ENCODE results near the gene DNAJC18.
"Not testable (repeated sequence)": the region's sequence is repeated elsewhere in the genome, so short reads cannot be mapped to it uniquely, and the experiment has no call there.

The DNAJC18 gene

DNA sequence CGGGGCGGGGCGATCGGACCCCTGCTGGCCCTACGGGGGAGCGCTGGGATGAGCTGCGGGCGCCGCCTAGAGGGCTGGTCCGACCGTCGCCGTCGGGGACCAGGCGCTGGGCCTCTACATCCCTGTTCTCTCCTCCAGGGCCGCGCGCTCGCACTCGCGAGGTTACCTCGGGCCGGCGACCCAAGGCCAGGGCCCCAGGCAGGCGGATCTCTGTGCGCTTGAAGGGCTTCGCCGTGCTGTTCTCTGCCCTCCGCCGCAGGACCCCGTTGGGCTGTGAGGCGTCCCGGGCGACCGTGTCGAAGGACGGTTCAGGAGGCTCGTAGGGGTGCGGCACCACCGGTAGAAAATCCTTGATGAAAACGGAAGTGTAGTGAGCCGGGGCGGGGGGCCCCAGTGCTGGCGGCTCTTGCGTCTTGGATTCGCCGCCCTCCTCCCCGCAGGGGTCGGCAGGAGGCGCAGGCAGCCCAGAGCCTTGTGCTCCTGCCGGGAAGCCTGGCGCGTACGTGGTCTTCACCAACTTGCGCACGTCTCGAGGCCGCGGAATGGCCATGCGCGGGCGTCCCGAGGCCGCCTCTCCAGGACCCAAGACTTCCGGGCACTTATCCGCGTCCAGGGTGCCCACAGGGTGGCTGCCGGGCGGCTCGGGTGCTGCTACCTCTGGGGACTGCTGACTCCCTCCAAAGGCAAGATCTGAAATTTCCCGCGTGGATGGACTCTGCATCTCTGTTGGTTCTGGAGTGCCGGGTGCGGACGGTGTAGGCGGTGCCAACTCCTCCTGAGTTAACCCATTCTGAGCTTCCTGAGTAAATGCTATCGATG, 46.4 kb downstream of the DNAJC18 start:
- H3K27ac ChIP-seq (ENCODE audit: low read depth, low read length), result no peak overlapping the region
- no peak overlapping the region for H3K9ac ChIP-seq (ENCODE audit: low read length)
- peak overlapping the region; percentile 65 for H3K4me3 ChIP-seq (ENCODE audit: low read length)
- peaks cover 3% of the 10 kb centered on the region for H3K36me3 ChIP-seq (ENCODE audit: control insufficient read depth, insufficient read depth, low read length)
- no peaks in the 10 kb centered on the region for H3K4me1 ChIP-seq (ENCODE audit: control insufficient read depth, insufficient read depth, low read length)
- H3K27me3 ChIP-seq (ENCODE audit: control insufficient read depth, insufficient read depth, low read length), result peaks cover 17% of the 10 kb centered on the region

DNA sequence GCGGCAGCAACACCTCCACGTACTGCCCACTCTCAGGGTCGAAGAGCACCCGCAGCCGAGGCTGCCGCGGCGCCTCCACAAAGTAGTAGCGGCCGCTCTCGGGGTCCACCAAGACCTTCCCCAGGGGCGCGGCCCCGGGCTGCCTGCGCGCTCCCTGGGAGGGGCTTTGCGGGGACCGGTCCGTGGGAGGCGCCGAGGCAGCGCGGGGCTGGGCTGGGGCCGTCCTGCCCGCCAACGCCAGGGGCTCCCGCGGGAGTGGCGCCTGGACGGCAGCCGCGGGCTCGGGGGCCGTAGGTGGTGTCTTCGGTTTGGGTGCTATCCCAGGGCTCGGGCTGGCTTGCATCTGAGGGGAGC, 47.0 kb downstream of the DNAJC18 start:
- peaks cover 3% of the 10 kb centered on the region for H3K36me3 ChIP-seq (ENCODE audit: control insufficient read depth, insufficient read depth, low read length)
- no peak overlapping the region for H3K27ac ChIP-seq (ENCODE audit: low read depth, low read length)
- H3K4me1 ChIP-seq (ENCODE audit: control insufficient read depth, insufficient read depth, low read length), result no peaks in the 10 kb centered on the region
- peak overlapping the region; percentile 65 for H3K4me3 ChIP-seq (ENCODE audit: low read length)
- H3K27me3 ChIP-seq (ENCODE audit: control insufficient read depth, insufficient read depth, low read length), result peaks cover 17% of the 10 kb centered on the region
- H3K9ac ChIP-seq (ENCODE audit: low read length), result peak overlapping the region; percentile 47

DNA sequence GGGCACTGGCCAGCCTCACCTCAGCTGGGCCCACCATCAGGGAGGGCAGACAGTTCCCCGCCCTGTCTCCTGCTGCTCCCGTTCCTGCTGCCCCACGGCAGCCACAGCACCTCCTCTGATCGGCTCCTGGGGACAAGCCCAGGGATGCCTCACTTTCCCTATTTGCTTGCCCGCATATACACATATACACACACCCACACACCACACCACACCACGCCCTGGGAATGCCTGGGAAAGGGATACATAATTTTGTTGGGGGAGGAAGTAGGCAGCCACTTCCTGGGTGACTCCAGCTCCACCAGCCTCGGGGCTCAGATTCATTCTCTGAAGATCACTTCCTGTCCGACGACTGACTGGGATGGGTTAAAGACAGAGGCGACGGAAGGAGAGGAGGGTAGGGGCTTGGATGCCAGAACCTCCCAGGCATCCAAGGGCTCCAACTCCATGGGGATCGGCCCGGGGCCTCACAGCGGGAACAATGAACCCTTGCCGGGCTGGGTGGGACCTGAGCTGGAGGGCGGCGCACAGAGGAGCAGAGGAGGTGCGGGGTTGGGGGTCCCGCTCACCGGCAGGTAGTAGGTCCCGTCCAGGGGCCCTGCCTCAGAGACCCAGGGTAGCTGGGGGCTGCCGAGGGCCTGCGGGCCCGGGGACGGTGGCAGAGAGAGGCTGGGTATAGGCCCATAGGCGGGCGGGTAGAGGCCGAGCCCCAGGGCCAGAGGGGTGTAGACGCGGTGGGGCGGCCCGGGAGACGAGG, 47.6 kb downstream of the DNAJC18 start:
- Histone ChIP-seq H3K27ac (ENCODE audit: low read depth, low read length) (no peak overlapping the region), H3K36me3 (ENCODE audit: control insufficient read depth, insufficient read depth, low read length) (peaks cover 3% of the 10 kb centered on the region), H3K27me3 (ENCODE audit: control insufficient read depth, insufficient read depth, low read length) (peaks cover 17% of the 10 kb centered on the region), H3K4me3 (ENCODE audit: low read length) (peak overlapping the region; percentile 65), H3K4me1 (ENCODE audit: control insufficient read depth, insufficient read depth, low read length) (no peaks in the 10 kb centered on the region), H3K9ac (ENCODE audit: low read length) (peak overlapping the region; percentile 47)

DNA sequence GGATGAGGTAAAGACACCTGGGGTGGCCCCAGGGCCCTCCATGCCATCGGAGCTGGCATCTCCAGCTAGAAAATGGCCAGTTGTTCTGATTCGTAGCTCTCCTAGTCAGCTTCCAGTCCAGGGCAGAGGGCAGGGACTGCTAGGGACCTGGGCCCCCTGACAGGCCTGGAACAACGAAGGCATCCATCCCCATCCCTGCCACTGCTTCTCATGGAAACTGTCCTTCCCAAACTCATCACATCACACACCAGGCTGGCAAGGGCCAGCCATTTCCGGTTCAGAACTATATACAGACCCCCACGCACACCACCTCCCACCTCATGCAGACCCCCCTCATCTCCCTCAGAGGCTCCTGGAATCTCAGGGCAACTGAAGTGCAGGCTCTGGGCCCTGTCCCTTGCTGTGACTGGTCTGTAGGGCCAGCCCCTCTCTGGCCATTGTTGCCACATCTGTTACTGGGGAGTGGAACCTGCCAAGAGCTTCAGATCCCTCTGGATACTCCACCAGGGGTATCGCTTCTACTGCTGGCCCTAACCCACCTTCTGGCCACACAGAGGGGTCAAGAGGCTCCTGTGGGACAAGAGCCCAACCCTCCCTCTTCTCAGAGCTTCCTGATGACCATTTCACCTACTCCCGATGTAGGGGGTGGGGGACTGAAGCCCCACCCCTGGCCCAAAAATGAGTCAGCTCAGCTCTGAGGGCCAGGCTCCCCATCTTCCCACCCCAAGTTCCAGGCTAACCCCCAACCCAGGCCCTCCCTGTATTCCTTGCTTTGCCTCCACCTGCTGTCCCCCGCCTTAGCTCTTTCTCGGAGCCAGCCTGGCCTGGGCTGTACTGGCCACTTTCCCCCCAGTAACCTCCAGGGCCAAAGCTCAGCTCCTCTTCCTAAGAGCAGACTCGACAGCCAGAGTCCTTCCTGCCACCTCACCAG, 48.4 kb downstream of the DNAJC18 start:
- Histone ChIP-seq H3K36me3 (ENCODE audit: control insufficient read depth, insufficient read depth, low read length) (peaks cover 3% of the 10 kb centered on the region), H3K4me1 (ENCODE audit: control insufficient read depth, insufficient read depth, low read length) (no peaks in the 10 kb centered on the region), H3K9ac (ENCODE audit: low read length) (no peak overlapping the region), H3K4me3 (ENCODE audit: low read length) (peak overlapping the region; percentile 65), H3K27me3 (ENCODE audit: control insufficient read depth, insufficient read depth, low read length) (peaks cover 17% of the 10 kb centered on the region), H3K27ac (ENCODE audit: low read depth, low read length) (no peak overlapping the region)

DNA sequence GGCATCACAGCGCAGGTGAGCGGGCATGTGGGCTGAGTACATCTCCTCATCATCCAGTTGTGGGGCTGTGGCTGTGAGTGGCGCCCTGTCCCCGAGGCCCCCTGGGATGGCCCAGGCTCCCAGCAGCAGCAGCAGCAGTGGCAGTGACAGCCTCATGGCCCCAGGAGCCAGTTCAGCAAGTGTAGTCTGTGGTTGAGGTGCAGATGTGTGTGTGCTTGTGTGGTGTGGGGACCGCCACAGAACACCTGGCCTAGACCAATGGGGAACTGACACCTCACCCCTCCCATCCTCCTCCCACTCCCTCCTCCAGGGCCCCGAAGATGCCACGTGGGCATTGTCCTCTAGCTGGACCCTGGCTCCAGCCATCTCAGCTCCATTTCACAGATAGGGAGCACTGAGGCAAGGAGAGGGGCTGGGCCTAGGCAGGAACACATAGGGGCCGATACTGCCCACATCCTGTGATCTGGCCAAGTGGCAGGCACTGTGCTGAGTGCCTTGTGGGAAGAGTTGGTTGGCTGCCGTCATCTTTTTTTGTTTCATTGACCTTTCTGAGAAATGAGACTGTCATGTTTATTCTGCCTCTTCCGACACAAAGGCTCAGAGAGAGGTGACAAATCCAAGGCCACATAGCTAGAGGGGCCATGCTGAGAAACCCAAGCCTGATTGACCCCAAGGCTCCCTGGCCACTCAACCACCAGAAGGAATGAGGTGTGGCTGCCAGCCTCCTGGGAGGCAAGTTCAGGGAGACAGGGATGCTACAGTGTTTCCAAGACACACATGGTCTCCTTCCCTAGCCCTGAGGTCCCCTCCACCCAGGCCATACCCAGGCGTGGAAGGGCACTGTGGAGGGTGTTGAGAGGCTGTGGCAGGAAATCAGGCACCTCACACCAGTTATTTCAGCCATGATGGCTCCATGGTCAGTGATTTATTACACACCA, 49.4 kb downstream of the DNAJC18 start, which contains the start of gene MZB1:
MZB1 (minus strand) TSS at position 213 of the 938 bp plus-strand sequence; CDS start at position 156, 57 bp downstream.
- Histone ChIP-seq H3K4me3 (ENCODE audit: low read length) (peak within 1 kb of the TSS; percentile 64), H3K4me1 (ENCODE audit: control insufficient read depth, insufficient read depth, low read length) (no peaks in the 10 kb centered on the region), H3K9ac (ENCODE audit: low read length) (peak within 1 kb of the TSS; percentile 19), H3K27me3 (ENCODE audit: control insufficient read depth, insufficient read depth, low read length) (peaks cover 17% of the 10 kb centered on the region), H3K27ac (ENCODE audit: low read depth, low read length) (no peak within 1 kb of the TSS), H3K36me3 (ENCODE audit: control insufficient read depth, insufficient read depth, low read length) (peaks cover 3% of the 10 kb centered on the region)

DNA sequence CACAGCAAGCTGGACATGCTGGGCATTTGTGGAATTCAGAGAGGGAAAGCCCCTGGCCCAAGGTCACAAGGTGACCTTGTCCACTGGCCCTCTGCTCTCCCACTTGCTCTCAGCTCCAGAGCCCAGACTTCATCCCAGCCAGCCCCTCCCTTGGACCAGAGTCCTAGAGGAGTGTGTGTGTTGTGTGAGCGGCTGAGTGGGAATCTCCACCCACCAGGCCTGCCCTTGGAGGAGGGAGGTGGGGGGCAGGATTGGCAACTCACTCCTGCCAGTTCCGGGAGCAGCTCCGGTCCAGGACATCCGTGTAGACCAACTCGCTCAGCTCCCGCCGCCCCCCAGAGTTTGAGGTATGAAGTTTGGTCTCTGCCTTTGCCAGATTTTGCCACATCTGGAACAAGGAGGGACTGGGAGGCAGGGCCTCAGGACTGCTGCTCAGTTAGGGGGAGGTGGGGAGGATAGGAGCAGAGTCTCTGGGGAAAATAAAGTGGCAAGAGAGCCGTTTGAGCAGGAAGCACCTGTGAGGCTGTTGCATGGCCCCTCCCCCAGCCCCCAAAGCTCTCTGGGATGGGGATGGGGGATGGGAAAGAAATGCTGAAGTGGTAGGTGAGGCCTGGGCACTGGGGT, 51.0 kb downstream of the DNAJC18 start:
- no peaks in the 10 kb centered on the region for H3K4me1 ChIP-seq (ENCODE audit: control insufficient read depth, insufficient read depth, low read length)
- H3K4me3 ChIP-seq (ENCODE audit: low read length), result peak overlapping the region; percentile 64
- H3K36me3 ChIP-seq (ENCODE audit: control insufficient read depth, insufficient read depth, low read length), result peaks cover 3% of the 10 kb centered on the region
- no peak overlapping the region for H3K9ac ChIP-seq (ENCODE audit: low read length)
- H3K27ac ChIP-seq (ENCODE audit: low read depth, low read length), result no peak overlapping the region
- peaks cover 4% of the 10 kb centered on the region for H3K27me3 ChIP-seq (ENCODE audit: control insufficient read depth, insufficient read depth, low read length)

DNA sequence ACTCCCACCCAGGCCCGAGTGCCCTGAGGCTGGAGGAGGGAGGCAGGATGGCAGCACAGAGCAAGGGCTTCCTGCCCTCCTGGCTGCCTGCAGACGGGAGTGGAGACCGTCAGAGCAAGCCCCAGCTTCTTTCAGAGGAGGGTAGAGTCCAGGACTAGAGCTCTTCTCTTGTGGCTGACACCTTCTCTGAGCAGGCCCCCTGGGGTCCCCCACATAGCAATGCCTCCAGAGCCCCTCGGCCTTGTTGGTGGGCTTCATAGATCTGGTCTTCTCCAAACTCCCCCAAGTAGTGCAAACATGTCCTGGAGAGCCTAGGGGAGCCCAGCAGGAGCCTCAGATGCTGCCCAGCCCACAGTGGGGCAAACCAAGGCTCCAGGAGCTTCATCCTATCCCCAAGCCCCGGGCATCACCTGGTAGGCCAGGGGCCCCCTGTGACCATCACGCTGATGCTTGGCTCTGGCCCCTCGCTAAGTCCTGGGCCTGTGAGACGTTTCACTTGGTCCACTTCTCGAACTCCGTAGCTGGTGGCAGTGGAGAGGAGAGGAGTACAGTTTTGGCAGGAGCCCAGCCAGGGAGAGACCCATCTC, 51.6 kb downstream of the DNAJC18 start:
- Histone ChIP-seq H3K9ac (ENCODE audit: low read length) (no peak overlapping the region), H3K27me3 (ENCODE audit: control insufficient read depth, insufficient read depth, low read length) (no peaks in the 10 kb centered on the region), H3K4me1 (ENCODE audit: control insufficient read depth, insufficient read depth, low read length) (no peaks in the 10 kb centered on the region), H3K36me3 (ENCODE audit: control insufficient read depth, insufficient read depth, low read length) (peaks cover 3% of the 10 kb centered on the region), H3K4me3 (ENCODE audit: low read length) (peak overlapping the region; percentile 64), H3K27ac (ENCODE audit: low read depth, low read length) (no peak overlapping the region)

DNA sequence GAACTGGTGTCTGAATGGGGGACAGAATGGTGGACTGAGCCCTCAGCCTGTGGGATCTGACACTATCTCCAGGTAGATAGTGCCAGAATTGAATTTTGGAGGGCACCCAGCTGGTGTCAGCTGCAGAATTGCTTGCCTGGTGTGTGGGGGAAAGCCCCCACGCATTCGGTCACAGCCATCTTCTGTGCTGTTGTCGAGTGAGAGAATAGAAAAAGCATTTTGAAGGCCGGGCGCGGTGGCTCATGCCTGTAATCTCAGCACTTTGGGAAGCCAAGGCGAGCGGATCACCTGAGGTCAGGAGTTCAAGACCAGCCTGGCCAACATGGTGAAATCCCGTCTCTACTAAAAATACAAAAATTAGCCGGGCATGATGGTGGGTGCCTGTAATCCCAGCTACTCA, 52.4 kb downstream of the DNAJC18 start:
- H3K36me3 ChIP-seq (ENCODE audit: control insufficient read depth, insufficient read depth, low read length); H3K27me3 ChIP-seq (ENCODE audit: control insufficient read depth, insufficient read depth, low read length); H3K4me1 ChIP-seq (ENCODE audit: control insufficient read depth, insufficient read depth, low read length); H3K9ac ChIP-seq (ENCODE audit: low read length); H3K27ac ChIP-seq (ENCODE audit: low read depth, low read length); H3K4me3 ChIP-seq (ENCODE audit: low read length): not testable (repeated sequence)

DNA sequence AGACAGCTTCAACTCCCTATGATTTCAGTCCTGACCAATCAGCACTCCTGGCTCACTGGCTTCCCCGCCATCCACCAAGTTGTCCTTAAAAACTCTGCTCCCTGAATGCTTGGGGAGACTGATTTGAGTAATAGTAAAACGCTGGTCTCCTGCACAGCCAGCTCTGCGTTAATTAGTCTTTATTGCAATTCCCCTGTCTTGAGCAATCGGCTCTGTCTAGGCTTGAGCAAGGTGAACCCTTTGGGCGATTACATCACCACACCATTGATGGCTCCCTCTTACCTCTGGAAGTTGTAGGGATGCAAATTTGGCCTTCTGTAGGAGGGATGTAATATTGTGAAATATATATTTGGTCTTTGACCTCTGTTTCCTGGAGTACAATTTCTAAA, 53.3 kb downstream of the DNAJC18 start:
- no peaks in the 10 kb centered on the region for H3K4me1 ChIP-seq (ENCODE audit: control insufficient read depth, insufficient read depth, low read length)

DNA sequence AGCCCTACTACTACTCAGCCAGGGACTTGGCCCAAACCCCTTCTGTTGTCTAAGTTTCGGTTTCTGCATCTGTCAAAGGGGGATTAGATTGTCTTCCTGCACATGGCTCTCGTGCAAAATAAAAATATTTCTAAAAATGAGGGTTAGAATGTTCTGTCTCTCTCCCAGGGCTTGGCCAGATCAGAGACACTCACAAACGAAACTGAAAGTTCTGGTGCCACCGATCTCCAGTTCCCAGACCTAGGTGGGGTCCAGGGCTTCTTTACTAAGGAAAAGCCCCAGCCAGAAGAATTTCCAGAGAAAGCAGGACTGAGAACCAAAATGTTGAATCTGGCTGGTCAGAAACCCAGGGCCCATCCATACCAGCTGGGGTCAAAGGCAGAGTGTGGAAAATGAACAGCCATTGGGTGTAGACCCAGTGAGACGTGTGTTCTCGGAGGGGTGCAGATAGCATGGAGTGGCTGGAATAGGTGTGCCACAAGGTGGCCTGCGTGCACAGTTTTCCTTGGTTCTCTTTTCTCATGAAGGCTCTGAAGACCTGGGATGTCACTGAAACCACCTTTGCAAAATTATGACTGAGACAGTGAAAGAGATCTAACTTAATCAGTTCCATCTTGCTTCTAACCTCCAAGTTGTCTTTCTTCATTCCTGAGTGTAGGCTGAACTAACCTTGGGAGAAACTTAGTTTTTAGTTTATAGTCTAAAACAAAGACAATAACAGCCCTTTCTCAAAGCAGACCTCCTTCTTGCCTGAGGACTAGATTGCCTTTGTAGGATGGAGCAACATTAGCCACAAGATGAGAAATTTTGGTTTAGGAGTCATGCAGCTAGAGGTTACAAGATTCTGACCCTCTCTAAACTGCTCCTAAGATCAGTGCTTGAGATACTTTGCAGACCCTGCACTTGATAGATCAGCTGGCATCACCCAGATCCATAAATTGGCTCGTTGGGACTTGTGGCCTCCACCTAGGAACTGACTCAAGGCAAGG, 54.0 kb downstream of the DNAJC18 start:
- no peak overlapping the region for H3K27ac ChIP-seq (ENCODE audit: low read depth, low read length)
- H3K9ac ChIP-seq (ENCODE audit: low read length), result no peak overlapping the region
- peak overlapping the region; percentile 62 for H3K4me3 ChIP-seq (ENCODE audit: low read length)
- H3K27me3 ChIP-seq (ENCODE audit: control insufficient read depth, insufficient read depth, low read length), result no peaks in the 10 kb centered on the region
- no peaks in the 10 kb centered on the region for H3K4me1 ChIP-seq (ENCODE audit: control insufficient read depth, insufficient read depth, low read length)
- peaks cover 2% of the 10 kb centered on the region for H3K36me3 ChIP-seq (ENCODE audit: control insufficient read depth, insufficient read depth, low read length)

More for the DNA sequence above, 53.3 kb downstream of the DNAJC18 start:
- no peak overlapping the region for H3K4me3 ChIP-seq (ENCODE audit: low read length)
- no peaks in the 10 kb centered on the region for H3K27me3 ChIP-seq (ENCODE audit: control insufficient read depth, insufficient read depth, low read length)
- no peak overlapping the region for H3K27ac ChIP-seq (ENCODE audit: low read depth, low read length)
- H3K9ac ChIP-seq (ENCODE audit: low read length), result no peak overlapping the region
- peaks cover 3% of the 10 kb centered on the region for H3K36me3 ChIP-seq (ENCODE audit: control insufficient read depth, insufficient read depth, low read length)
